ENCODE results near the gene COG3.

DNA sequence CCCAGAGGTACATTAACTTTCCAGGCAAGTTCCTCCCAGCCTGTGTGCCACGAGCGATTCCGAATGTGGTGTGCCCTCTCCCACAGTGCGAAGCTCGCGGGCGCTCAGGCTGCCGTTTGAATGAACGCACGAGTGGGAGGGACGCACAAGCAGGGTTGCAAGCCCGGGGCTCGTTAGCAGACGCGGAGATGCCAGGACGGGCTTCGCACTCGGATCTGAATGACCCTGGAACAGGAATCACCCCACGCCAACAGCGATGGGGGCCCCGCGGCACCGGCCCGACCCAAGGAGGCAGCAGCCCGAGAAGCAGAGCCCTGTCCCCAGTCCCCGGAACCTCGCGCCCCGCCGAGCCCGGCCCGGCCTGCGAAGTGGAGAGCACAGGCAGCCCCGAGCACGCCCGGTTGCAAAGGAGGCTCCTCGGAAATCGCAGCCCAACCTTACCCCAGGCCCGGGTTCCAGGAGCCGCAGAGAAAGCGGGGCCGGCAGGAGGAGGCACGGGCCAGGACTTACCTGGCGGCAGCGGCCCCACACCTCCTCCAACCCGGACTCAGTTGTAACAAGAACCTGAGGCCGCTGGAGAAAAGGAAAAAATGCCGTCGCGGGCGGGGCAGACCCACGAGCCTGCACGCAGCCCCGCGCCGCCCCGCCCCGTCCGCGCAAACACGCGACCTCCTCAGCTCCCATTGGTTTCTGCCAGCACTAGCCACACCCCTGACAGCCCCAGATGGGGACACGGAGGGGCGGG is 46.8 kb upstream of the COG3 start, which contains the start of gene SLC25A30:
- TF ChIP-seq, protein P1, sequence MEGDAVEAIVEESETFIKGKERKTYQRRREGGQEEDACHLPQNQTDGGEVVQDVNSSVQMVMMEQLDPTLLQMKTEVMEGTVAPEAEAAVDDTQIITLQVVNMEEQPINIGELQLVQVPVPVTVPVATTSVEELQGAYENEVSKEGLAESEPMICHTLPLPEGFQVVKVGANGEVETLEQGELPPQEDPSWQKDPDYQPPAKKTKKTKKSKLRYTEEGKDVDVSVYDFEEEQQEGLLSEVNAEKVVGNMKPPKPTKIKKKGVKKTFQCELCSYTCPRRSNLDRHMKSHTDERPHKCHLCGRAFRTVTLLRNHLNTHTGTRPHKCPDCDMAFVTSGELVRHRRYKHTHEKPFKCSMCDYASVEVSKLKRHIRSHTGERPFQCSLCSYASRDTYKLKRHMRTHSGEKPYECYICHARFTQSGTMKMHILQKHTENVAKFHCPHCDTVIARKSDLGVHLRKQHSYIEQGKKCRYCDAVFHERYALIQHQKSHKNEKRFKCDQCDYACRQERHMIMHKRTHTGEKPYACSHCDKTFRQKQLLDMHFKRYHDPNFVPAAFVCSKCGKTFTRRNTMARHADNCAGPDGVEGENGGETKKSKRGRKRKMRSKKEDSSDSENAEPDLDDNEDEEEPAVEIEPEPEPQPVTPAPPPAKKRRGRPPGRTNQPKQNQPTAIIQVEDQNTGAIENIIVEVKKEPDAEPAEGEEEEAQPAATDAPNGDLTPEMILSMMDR (IDR thresholded peaks at IDR 0.05), result no peak
- TF ChIP-seq POLR2A (IDR thresholded peaks at IDR 0.05) (peak; percentile 80), POLR2AphosphoS5 (IDR thresholded peaks at IDR 0.05) (peak; percentile 84)
